ENCODE data around the gene TAF3.

TAF3 gene

GRCh38 chr10:8006274-8006999 lies 188.1 kb downstream of the TAF3 start:
- peak; percentile 42 for DNase-seq (ENCODE audit: low spot score)
- no peak for TF ChIP-seq CTCF (IDR thresholded peaks at IDR 0.05; ENCODE audit: extremely low read depth, missing control alignments)

- no peak for DNase-seq (ENCODE audit: low spot score)
- no peak for TF ChIP-seq CTCF (IDR thresholded peaks at IDR 0.05; ENCODE audit: extremely low read depth, missing control alignments)
These were observed 190.7 kb downstream of the TAF3 start for GRCh38 chr10:8009031-8009430.

GRCh38 chr10:8013006-8013405 lies 194.7 kb downstream of the TAF3 start:
- TF ChIP-seq CTCF (IDR thresholded peaks at IDR 0.05; ENCODE audit: extremely low read depth, missing control alignments), result no peak
- DNase-seq (ENCODE audit: low spot score), result no peak

- DNase-seq (ENCODE audit: low spot score), result no peak
- TF ChIP-seq CTCF (IDR thresholded peaks at IDR 0.05; ENCODE audit: extremely low read depth, missing control alignments), result no peak
These were observed 195.3 kb downstream of the TAF3 start for GRCh38 chr10:8013619-8014018.

- DNase-seq (ENCODE audit: low spot score), result no peak
- no peak for TF ChIP-seq CTCF (IDR thresholded peaks at IDR 0.05; ENCODE audit: extremely low read depth, missing control alignments)
These were observed 196.3 kb downstream of the TAF3 start for GRCh38 chr10:8014649-8015048.

GRCh38 chr10:8017277-8017676 lies 199.0 kb downstream of the TAF3 start:
- TF ChIP-seq CTCF (IDR thresholded peaks at IDR 0.05; ENCODE audit: extremely low read depth, missing control alignments), result no peak

GRCh38 chr10:8023321-8023720 lies 205.0 kb downstream of the TAF3 start:
- no peak for TF ChIP-seq CTCF (IDR thresholded peaks at IDR 0.05; ENCODE audit: extremely low read depth, missing control alignments)
- no peak for DNase-seq (ENCODE audit: low spot score)

More at GRCh38 chr10:8017277-8017676, 199.0 kb downstream of the TAF3 start:
- DNase-seq (ENCODE audit: low spot score), result no peak
